ENCODE data around the gene MEGF9.

DNA sequence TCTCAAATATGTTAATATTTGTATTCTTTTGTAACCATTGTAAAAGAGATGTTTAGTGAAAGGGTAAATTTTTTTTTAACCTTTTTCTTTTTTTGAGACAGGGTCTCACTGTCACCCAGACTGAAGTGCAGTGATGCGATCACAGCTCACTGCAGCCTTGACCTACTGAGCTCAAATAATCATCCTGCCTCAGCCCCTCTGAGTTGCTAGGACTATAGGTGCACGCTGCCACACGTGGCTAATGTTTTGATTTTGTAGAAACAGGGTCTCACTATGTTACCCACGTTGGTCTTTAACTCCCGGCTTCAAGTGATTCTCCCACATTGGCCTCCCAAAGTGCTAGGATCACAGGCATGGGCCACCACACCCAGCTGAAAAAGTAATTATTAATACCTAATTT is 76.4 kb downstream of the MEGF9 start:
- TF ChIP-seq, protein P1, sequence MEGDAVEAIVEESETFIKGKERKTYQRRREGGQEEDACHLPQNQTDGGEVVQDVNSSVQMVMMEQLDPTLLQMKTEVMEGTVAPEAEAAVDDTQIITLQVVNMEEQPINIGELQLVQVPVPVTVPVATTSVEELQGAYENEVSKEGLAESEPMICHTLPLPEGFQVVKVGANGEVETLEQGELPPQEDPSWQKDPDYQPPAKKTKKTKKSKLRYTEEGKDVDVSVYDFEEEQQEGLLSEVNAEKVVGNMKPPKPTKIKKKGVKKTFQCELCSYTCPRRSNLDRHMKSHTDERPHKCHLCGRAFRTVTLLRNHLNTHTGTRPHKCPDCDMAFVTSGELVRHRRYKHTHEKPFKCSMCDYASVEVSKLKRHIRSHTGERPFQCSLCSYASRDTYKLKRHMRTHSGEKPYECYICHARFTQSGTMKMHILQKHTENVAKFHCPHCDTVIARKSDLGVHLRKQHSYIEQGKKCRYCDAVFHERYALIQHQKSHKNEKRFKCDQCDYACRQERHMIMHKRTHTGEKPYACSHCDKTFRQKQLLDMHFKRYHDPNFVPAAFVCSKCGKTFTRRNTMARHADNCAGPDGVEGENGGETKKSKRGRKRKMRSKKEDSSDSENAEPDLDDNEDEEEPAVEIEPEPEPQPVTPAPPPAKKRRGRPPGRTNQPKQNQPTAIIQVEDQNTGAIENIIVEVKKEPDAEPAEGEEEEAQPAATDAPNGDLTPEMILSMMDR (IDR thresholded peaks at IDR 0.05), result no peak
- no peak for TF ChIP-seq POLR2A (IDR thresholded peaks at IDR 0.05)

All from adrenal gland (tissue), 5 donors.